IMR-90 (cell line): Measurements from ENCODE around the gene EMILIN2.

Source experiments
- CTCF ChIP-seq: conservative IDR thresholded peaks from 2 replicates; pipeline ENCODE4 v1.5.1; 2012; ENCODE audit warnings: mild to moderate bottlenecking, low read depth, low read length, improper control_type of control experiment
- MXI1 ChIP-seq: IDR thresholded peaks from 2 replicates; pipeline ENCODE4 v1.6.1; 2012; ENCODE audit warnings: low read depth, mild to moderate bottlenecking, low read length, moderate library complexity, borderline replicate concordance
- POLR2A ChIP-seq: IDR thresholded peaks from 2 replicates; pipeline ENCODE4 v1.6.1; 2012; ENCODE audit warnings: mild to moderate bottlenecking, low read depth, low read length
- RAD21 ChIP-seq: IDR thresholded peaks from 2 replicates; pipeline ENCODE4 v1.6.1; 2012; ENCODE audit warnings: low read length, improper control_type of control experiment

DNA sequence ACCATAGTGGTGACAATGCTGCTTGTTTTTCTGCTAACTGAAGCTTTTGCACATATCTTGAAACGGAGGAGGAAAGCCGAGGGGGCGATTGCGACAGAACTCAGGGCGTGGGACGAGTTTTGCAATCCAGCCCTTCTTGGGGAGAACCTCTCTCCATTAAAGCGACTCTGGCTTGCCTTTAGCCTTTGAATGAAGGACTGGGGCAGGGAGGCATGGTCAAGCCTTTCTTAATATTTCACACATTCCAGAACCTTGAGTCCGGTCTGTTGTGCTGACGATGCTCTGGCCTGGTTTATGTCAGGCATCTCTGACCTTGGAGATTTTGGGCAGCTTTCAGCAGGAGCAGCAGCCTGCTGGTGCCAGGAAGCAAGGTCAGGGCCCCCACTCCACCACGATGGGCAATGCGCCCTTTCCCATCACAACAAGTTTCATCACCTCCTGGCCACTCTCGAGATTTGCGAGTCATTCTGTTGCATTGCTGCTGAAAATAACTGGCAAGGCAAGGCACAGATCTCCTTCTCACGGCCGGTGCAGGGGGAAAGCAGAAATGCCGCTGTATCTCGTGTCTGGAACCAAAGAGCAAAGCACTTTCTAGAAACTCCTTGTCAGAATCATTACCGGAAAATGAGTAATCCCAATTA, 10.8 kb downstream of the EMILIN2 start:
- no peak for TF ChIP-seq CTCF
- no peak for TF ChIP-seq POLR2A
- TF ChIP-seq MXI1: no peak
- TF ChIP-seq RAD21: no peak
